Measurements from ENCODE around the gene PKNOX2.

- no peak for TF ChIP-seq CTCF (IDR thresholded peaks at IDR 0.05)
- no peak for TF ChIP-seq ATF3 (CRISPR knock-in tag; conservative IDR thresholded peaks at IDR 0.05)
- TF ChIP-seq STAT6 (CRISPR knock-in tag; conservative IDR thresholded peaks at IDR 0.05; ENCODE audit: low read depth): no peak
- TF ChIP-seq USF2 (CRISPR knock-in tag; IDR thresholded peaks at IDR 0.05): no peak
- TF ChIP-seq ATF2 (CRISPR knock-in tag; IDR thresholded peaks at IDR 0.05; ENCODE audit: borderline replicate concordance, low read depth): no peak
- TF ChIP-seq ELF4 (CRISPR knock-in tag; IDR thresholded peaks at IDR 0.05; ENCODE audit: low read depth): no peak
- TF ChIP-seq ZNF512 (CRISPR knock-in tag; IDR thresholded peaks at IDR 0.05; ENCODE audit: borderline replicate concordance): no peak
- TF ChIP-seq TP53 (CRISPR knock-in tag; IDR thresholded peaks at IDR 0.05): no peak
- TF ChIP-seq SMAD4 (CRISPR knock-in tag; IDR thresholded peaks at IDR 0.05): no peak
- no peak for TF ChIP-seq RELA (CRISPR knock-in tag; IDR thresholded peaks at IDR 0.05; ENCODE audit: borderline replicate concordance)
- TF ChIP-seq NFYB (CRISPR knock-in tag; conservative IDR thresholded peaks at IDR 0.05; ENCODE audit: low read depth): no peak
- TF ChIP-seq IRF2 (CRISPR knock-in tag; IDR thresholded peaks at IDR 0.05; ENCODE audit: borderline replicate concordance, low read depth): no peak
Observed at GRCh38 chr11:125451400-125452124, 287.0 kb downstream of the PKNOX2 start.

All from WTC11 (cell line).